IMR-90 (cell line): ENCODE results near the gene SLX9. TPM values are rescaled to one million over a fixed set of nuclear protein-coding genes. Genes with fewer than 3 reads are reported as not detected.

Experiments
- ATAC-seq: fragments of 200-7000 bp; cut with Tn5 transposase; 2 replicates; pipeline ENCODE4 v1.9.1; 2020; ENCODE audit warnings: low read depth, mild to moderate bottlenecking, moderate library complexity
- BruUV-seq: library from RNA; stranded (reverse); fragments of 400-500 nt; replicated peaks from 2 replicates; lab custom pipeline; 2021; lab: Mats Ljungman, UMichigan
- CTCF ChIA-PET: fragments of 300-600 bp; formaldehyde crosslinking; extraction: SDS; loops from one replicate; lab custom pipeline; 2021; ENCODE audit warnings: antibody characterized with exemption; lab: Yijun Ruan, JAX
- POLR2A ChIA-PET: fragments of 300-600 bp; sonication (Branson Sonifier 250); formaldehyde crosslinking; loops from one replicate; lab custom pipeline; 2022; ENCODE audit warnings: antibody characterized with exemption; ENCODE audit not compliant: unreplicated experiment; lab: Charles Lee
- DNase-seq: peaks from one replicate; pipeline ENCODE4 v3.0.0; 2013
- H2AFZ ChIP-seq: replicated peaks from 2 replicates; pipeline ENCODE3; 2013; ENCODE audit warnings: low read length, mild to moderate bottlenecking; ENCODE audit not compliant: poor library complexity
- H2AK5ac ChIP-seq: 2 replicates; pipeline ENCODE4 v1.6.1; 2013; ENCODE audit warnings: low read depth, low read length, inconsistent platforms
- H2AK9ac ChIP-seq: replicated peaks from 2 replicates; pipeline ENCODE3; 2013; ENCODE audit warnings: mild to moderate bottlenecking, low read depth, low read length, moderate library complexity; ENCODE audit not compliant: poor library complexity
- H2BK120ac ChIP-seq: 2 replicates; pipeline ENCODE4 v1.6.1; 2013; ENCODE audit warnings: low read depth, low read length, inconsistent platforms
- H2BK15ac ChIP-seq: 3 replicates; pipeline ENCODE4 v1.6.1; 2013; ENCODE audit warnings: low read depth, low read length, inconsistent platforms
- H2BK20ac ChIP-seq: 2 replicates; pipeline ENCODE4 v1.6.1; 2013; ENCODE audit warnings: low read depth, mild to moderate bottlenecking, inconsistent platforms, low read length, moderate library complexity
- H2BK5ac ChIP-seq: 2 replicates; pipeline ENCODE4 v1.6.1; 2013; ENCODE audit warnings: mild to moderate bottlenecking, low read depth, low read length, inconsistent platforms; ENCODE audit not compliant: poor library complexity, severe bottlenecking
- H3K14ac ChIP-seq: replicated peaks from 2 replicates; pipeline ENCODE4 v1.6.1; 2013; ENCODE audit warnings: low read depth, low read length, inconsistent platforms
- H3K18ac ChIP-seq: 2 replicates; pipeline ENCODE4 v1.6.1; 2013; ENCODE audit warnings: low read depth, low read length, control low read depth
- H3K23ac ChIP-seq: 2 replicates; pipeline ENCODE4 v1.6.1; 2013; ENCODE audit warnings: low read depth, low read length, inconsistent platforms
- H3K27ac ChIP-seq: 2 replicates; pipeline ENCODE4 v1.5.1; 2013; ENCODE audit warnings: mild to moderate bottlenecking, control low read depth, low read length; ENCODE audit not compliant: insufficient read depth
- H3K27me3 ChIP-seq: 2 replicates; pipeline ENCODE4 v1.6.1; 2013; ENCODE audit warnings: low read length; ENCODE audit not compliant: control insufficient read depth, insufficient read depth
- H3K36me3 ChIP-seq: 2 replicates; pipeline ENCODE4 v1.6.1; 2013; ENCODE audit warnings: low read length, mixed read lengths; ENCODE audit not compliant: control insufficient read depth, insufficient read depth
- H3K4ac ChIP-seq: 2 replicates; pipeline ENCODE4 v1.6.1; 2013; ENCODE audit warnings: low read depth, low read length, inconsistent platforms
- H3K4me1 ChIP-seq: 2 replicates; pipeline ENCODE4 v1.6.1; 2013; ENCODE audit warnings: low read length, mixed read lengths; ENCODE audit not compliant: control insufficient read depth, insufficient read depth
- H3K4me2 ChIP-seq: 2 replicates; pipeline ENCODE4 v1.6.1; 2013; ENCODE audit warnings: low read depth, mild to moderate bottlenecking, control low read depth, low read length, moderate library complexity
- H3K4me3 ChIP-seq: 2 replicates; pipeline ENCODE4 v1.5.1; 2013; ENCODE audit warnings: low read depth, mild to moderate bottlenecking, control low read depth, low read length, moderate library complexity; ENCODE audit not compliant: insufficient read depth
- H3K56ac ChIP-seq: 2 replicates; pipeline ENCODE4 v1.6.1; 2013; ENCODE audit warnings: low read length, inconsistent platforms; ENCODE audit not compliant: insufficient read depth; ENCODE audit errors: extremely low read depth
- H3K79me1 ChIP-seq, 2 experiments: 2 replicates each; pipeline ENCODE4 v1.6.1; 2013; ENCODE audit warnings: low read length in 2 of 2, inconsistent platforms in 1 of 2, low read depth in 1 of 2
- H3K9ac ChIP-seq: 2 replicates; pipeline ENCODE4 v1.6.1; 2013; ENCODE audit warnings: low read depth, low read length, control low read depth
- H3K9me1 ChIP-seq: 2 replicates; pipeline ENCODE4 v1.6.1; 2013; ENCODE audit warnings: low read length, inconsistent platforms; ENCODE audit not compliant: insufficient read depth
- H3K9me3 ChIP-seq: 2 replicates; pipeline ENCODE4 v1.6.1; 2013; ENCODE audit warnings: low read length; ENCODE audit not compliant: control insufficient read depth, insufficient read depth
- H4K20me1 ChIP-seq: 2 replicates; pipeline ENCODE4 v1.6.1; 2013; ENCODE audit warnings: low read length, inconsistent platforms; ENCODE audit not compliant: insufficient read depth
- H4K5ac ChIP-seq: 2 replicates; pipeline ENCODE4 v1.6.1; 2013; ENCODE audit warnings: mild to moderate bottlenecking, low read depth, low read length, control low read depth
- H4K8ac ChIP-seq, 2 experiments: 2 replicates each; pipeline ENCODE4 v1.6.1; 2013; ENCODE audit warnings: low read depth in 2 of 2, low read length in 2 of 2, control low read depth in 1 of 2, inconsistent platforms in 1 of 2
- H4K91ac ChIP-seq: 2 replicates; pipeline ENCODE4 v1.6.1; 2013; ENCODE audit warnings: low read depth, low read length, inconsistent platforms; ENCODE audit not compliant: insufficient read depth
- CHD1 ChIP-seq: IDR thresholded peaks from 2 replicates; pipeline ENCODE4 v1.6.1; 2012; ENCODE audit warnings: low read depth, low read length, improper control_type of control experiment
- MAFK ChIP-seq: IDR thresholded peaks from 2 replicates; pipeline ENCODE4 v1.6.1; 2012; ENCODE audit warnings: low read depth, low read length, improper control_type of control experiment
- MAZ ChIP-seq: IDR thresholded peaks from 2 replicates; pipeline ENCODE4 v1.6.1; 2012; ENCODE audit warnings: low read depth, mild to moderate bottlenecking, low read length, improper control_type of control experiment, moderate library complexity, borderline replicate concordance
- MXI1 ChIP-seq: IDR thresholded peaks from 2 replicates; pipeline ENCODE4 v1.6.1; 2012; ENCODE audit warnings: low read depth, mild to moderate bottlenecking, low read length, moderate library complexity, borderline replicate concordance
- NFE2L2 ChIP-seq: fragments of 150-350 bp; IDR thresholded peaks from 2 replicates; pipeline ENCODE4 v1.6.1; 2016; ENCODE audit warnings: low read depth, mild to moderate bottlenecking, low read length
- POLR2A ChIP-seq: IDR thresholded peaks from 2 replicates; pipeline ENCODE4 v1.6.1; 2012; ENCODE audit warnings: mild to moderate bottlenecking, low read depth, low read length
- RAD21 ChIP-seq: IDR thresholded peaks from 2 replicates; pipeline ENCODE4 v1.6.1; 2012; ENCODE audit warnings: low read length, improper control_type of control experiment
- RFX5 ChIP-seq: IDR thresholded peaks from 2 replicates; pipeline ENCODE4 v1.8.0; 2012; ENCODE audit warnings: low read depth, mild to moderate bottlenecking, low read length, moderate library complexity
- SMC3 ChIP-seq: fragments of 150-350 bp; IDR thresholded peaks from 2 replicates; pipeline ENCODE4 v1.6.1; 2016; ENCODE audit warnings: low read depth, mild to moderate bottlenecking, antibody characterized with exemption, low read length, moderate library complexity
- WGBS, 2 experiments: methylation state at CpG; one replicate each; pipeline versions ENCODE4 v1.1.5 to v1.1.7; 2013; ENCODE audit warnings: missing lambda C conversion rate in 2 of 2; ENCODE audit not compliant: insufficient read length in 1 of 2; ENCODE audit errors: extremely low coverage in 2 of 2; 5-methylcytosine and 5-hydroxymethylcytosine counted together
- dilution Hi-C: fragments of 300-500 bp; cut with HindIII; formaldehyde crosslinking; loops from one replicate; pipeline ENCODE4 v1.14.3; 2018; ENCODE audit warnings: low sequenced_read_pairs; ENCODE audit not compliant: unreplicated experiment
- in situ Hi-C: fragments of 300-500 bp; cut with MboI; formaldehyde crosslinking; loops from 3 replicates; pipeline ENCODE4 v1.14.3; 2019; ENCODE audit warnings: low sequenced_read_pairs, inconsistent platforms, mixed read lengths
- intact Hi-C: fragments of 100-400 bp; cut with micrococcal nuclease; formaldehyde crosslinking; loops from 2 replicates; pipeline ENCODE4 v1.10.0; 2022
- polyA plus RNA-seq, 3 experiments: library from polyadenylated mRNA; depleted of rRNA; stranded (reverse); fragments of >200 nt; gene quantifications; 2 replicates each; pipeline ENCODE4 v1.2.3, GENCODE V29; 2012; ENCODE audit warnings: low replicate concordance in 1 of 3
- total RNA-seq: library from RNA; depleted of rRNA; stranded (reverse); fragments of >200 nt; gene quantifications from 2 replicates; pipeline ENCODE4 v1.2.3, GENCODE V29; 2012
- TF ChIP-seq, protein P1 (sequence below): conservative IDR thresholded peaks from 2 replicates; pipeline ENCODE4 v1.5.1; 2012; ENCODE audit warnings: mild to moderate bottlenecking, low read depth, low read length, improper control_type of control experiment

SLX9 gene
- total and polyA plus RNA-seq, 2 of the 4 experiments (the other 2 are of a cell fraction): 10.4 to 21.7 TPM

DNA sequence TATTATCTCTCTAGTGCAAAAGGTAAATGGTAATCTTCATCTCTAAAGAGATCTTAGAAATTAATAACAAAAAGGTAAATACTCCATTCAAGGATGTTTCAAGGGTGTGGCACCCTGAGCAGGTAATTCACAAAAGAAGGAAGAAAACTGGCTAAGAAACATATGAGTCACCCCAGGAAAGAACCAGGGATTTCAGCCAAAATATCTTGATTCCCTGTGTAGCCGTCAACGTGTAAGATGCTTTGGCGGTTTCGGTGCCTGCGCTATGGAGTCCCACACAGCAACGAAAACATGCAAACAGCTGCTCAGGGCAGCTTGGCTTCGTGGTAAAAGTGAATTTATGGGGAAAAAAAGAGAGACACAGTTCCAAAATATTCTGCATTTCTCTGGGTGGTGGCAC, 22.9 kb upstream of the SLX9 start:
- intact Hi-C loops: no loop called here
- no peak overlapping the region for H2BK20ac ChIP-seq
- no peak overlapping the region for H3K14ac ChIP-seq
- H4K5ac ChIP-seq: no peak overlapping the region
- CTCF ChIA-PET: no interaction called here
- no peak overlapping the region for H4K91ac ChIP-seq
- H4K20me1 ChIP-seq: peaks cover 3% of the 10 kb centered on the region; the same call in 1 of the 2 replicates
- no peak overlapping the region for H3K23ac ChIP-seq
- H3K79me1 ChIP-seq: no peaks in the 10 kb centered on the region
- H3K9ac ChIP-seq: no peak overlapping the region
- BruUV-seq: no TSS peak
- H2AK5ac ChIP-seq: no peak overlapping the region
- no peak overlapping the region for H3K18ac ChIP-seq
- H4K8ac ChIP-seq: no peak overlapping the region
- WGBS, 2 experiments: no CpG with 5 or more reads among the region's 7 CpGs
- no peak overlapping the region for H2BK120ac ChIP-seq
- H3K4ac ChIP-seq: no peak overlapping the region
- no peak for TF ChIP-seq RFX5
- no peak for TF ChIP-seq MAFK
- no peak for TF ChIP-seq SMC3
- no peak for TF ChIP-seq NFE2L2
- TF ChIP-seq MAZ: no peak
- no peak for TF ChIP-seq POLR2A
- no peak for TF ChIP-seq MXI1
- TF ChIP-seq RAD21: no peak
- TF ChIP-seq, protein P1, sequence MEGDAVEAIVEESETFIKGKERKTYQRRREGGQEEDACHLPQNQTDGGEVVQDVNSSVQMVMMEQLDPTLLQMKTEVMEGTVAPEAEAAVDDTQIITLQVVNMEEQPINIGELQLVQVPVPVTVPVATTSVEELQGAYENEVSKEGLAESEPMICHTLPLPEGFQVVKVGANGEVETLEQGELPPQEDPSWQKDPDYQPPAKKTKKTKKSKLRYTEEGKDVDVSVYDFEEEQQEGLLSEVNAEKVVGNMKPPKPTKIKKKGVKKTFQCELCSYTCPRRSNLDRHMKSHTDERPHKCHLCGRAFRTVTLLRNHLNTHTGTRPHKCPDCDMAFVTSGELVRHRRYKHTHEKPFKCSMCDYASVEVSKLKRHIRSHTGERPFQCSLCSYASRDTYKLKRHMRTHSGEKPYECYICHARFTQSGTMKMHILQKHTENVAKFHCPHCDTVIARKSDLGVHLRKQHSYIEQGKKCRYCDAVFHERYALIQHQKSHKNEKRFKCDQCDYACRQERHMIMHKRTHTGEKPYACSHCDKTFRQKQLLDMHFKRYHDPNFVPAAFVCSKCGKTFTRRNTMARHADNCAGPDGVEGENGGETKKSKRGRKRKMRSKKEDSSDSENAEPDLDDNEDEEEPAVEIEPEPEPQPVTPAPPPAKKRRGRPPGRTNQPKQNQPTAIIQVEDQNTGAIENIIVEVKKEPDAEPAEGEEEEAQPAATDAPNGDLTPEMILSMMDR: no peak
- no peak for TF ChIP-seq CHD1
- no peak overlapping the region for H3K4me2 ChIP-seq
- H2AFZ ChIP-seq: no peak overlapping the region
- POLR2A ChIA-PET: interaction anchor here (0.6 kb wide), 1 partner anchor 8 kb away, joined by 3 read pairs; no protein-coding TSS in a partner anchor
- in situ Hi-C loops: no loop called here
- peaks cover 64% of the 10 kb centered on the region for H3K27me3 ChIP-seq
- H3K9me3 ChIP-seq: no peaks in the 10 kb centered on the region
- H2BK5ac ChIP-seq: no peak overlapping the region
- H3K27ac ChIP-seq: no peak overlapping the region
- no peak overlapping the region for H3K4me3 ChIP-seq
- H2AK9ac ChIP-seq: no peak overlapping the region
- ATAC-seq (no peak), DNase-seq (no peak)
- H3K36me3 ChIP-seq: no peaks in the 10 kb centered on the region
- no peak overlapping the region for H2BK15ac ChIP-seq
- 0 out of 2 replicates have a peak, but pooled peaks cover 2% of the 10 kb centered on the region for H3K9me1 ChIP-seq
- dilution Hi-C loops: no loop called here
- no peak overlapping the region for H3K56ac ChIP-seq
- H3K4me1 ChIP-seq: no peaks in the 10 kb centered on the region
